H1 (cell line): ENCODE measurements around the gene PTTG1IP. TPM values are rescaled to one million over a fixed set of nuclear protein-coding genes. Genes with fewer than 3 reads are reported as not detected.
A peak's percentile ranks its signal among the peaks of the same experiment; 100 is the strongest.

Experiments used
- CTCF ChIA-PET: fragments of 300-600 bp; sonication (Branson Sonifier 250); formaldehyde crosslinking; loops from one replicate; lab custom pipeline; 2021; ENCODE audit not compliant: partially characterized antibody; lab: Charles Lee
- POLR2A ChIA-PET: fragments of 300-600 bp; sonication (Branson Sonifier 250); formaldehyde crosslinking; loops from one replicate; lab custom pipeline; 2021; ENCODE audit warnings: inconsistent platforms; ENCODE audit not compliant: partially characterized antibody; lab: Charles Lee
- DNase-seq, 2 experiments: peaks; one replicate each; pipeline versions ENCODE4 v3.0.0 to v3.0.0-alpha.2; 2010 to 2022; ENCODE audit warnings: low spot score in 2 of 2, low read depth in 1 of 2, mixed read lengths in 1 of 2
- FAIRE-seq: peaks from 2 replicates; lab custom pipeline; 2011; peaks lifted over from hg19 to GRCh38; lab: Jason Lieb, UNC
- H2AFZ ChIP-seq: 2 replicates; pipeline ENCODE4 v1.8.1; 2012; ENCODE audit warnings: low read length, inconsistent platforms
- H2AK5ac ChIP-seq: 2 replicates; pipeline ENCODE4 v1.6.1; 2013; ENCODE audit warnings: low read depth, low read length
- H2BK120ac ChIP-seq: replicated peaks from 2 replicates; pipeline ENCODE3; 2013; ENCODE audit warnings: low read depth, low read length, inconsistent platforms
- H2BK12ac ChIP-seq: 2 replicates; pipeline ENCODE4 v1.6.1; 2013; ENCODE audit warnings: low read depth, low read length
- H2BK15ac ChIP-seq: 2 replicates; pipeline ENCODE4 v1.6.1; 2013; ENCODE audit warnings: low read length
- H2BK20ac ChIP-seq: 2 replicates; pipeline ENCODE4 v1.6.1; 2013; ENCODE audit warnings: low read length
- H2BK5ac ChIP-seq: 2 replicates; pipeline ENCODE4 v1.6.1; 2013; ENCODE audit warnings: low read depth, low read length
- H3K14ac ChIP-seq: 2 replicates; pipeline ENCODE4 v1.6.1; 2013; ENCODE audit warnings: inconsistent platforms; ENCODE audit not compliant: insufficient read length
- H3K18ac ChIP-seq: 2 replicates; pipeline ENCODE4 v1.6.1; 2013; ENCODE audit warnings: low read length; ENCODE audit errors: extremely low read depth
- H3K23ac ChIP-seq: 2 replicates; pipeline ENCODE4 v1.6.1; 2013; ENCODE audit warnings: inconsistent platforms; ENCODE audit not compliant: insufficient read length
- H3K23me2 ChIP-seq: 2 replicates; pipeline ENCODE4 v1.6.1; 2013; ENCODE audit warnings: low read depth, low read length
- H3K27ac ChIP-seq: 2 replicates; pipeline ENCODE4 v1.6.1; 2011; ENCODE audit warnings: low read depth, low read length, inconsistent platforms
- H3K27me3 ChIP-seq, 4 experiments: replicated peaks in 1 of 4; 1 replicate in 1 of 4; 2 replicates in 3 of 4; pipeline versions ENCODE4 v1.6.1 to v1.8.1; 2011 to 2013; ENCODE audit warnings: low read length in 3 of 4, mild to moderate bottlenecking in 3 of 4, inconsistent platforms in 2 of 4, mixed read lengths in 2 of 4, moderate library complexity in 1 of 4; ENCODE audit not compliant: control insufficient read depth in 3 of 4, insufficient read depth in 3 of 4; ENCODE audit errors: extremely low read depth in 1 of 4
- H3K36me3 ChIP-seq, 4 experiments: 2 replicates each; pipeline versions ENCODE4 v1.6.1 to v1.8.1; 2011 to 2013; ENCODE audit warnings: mild to moderate bottlenecking in 4 of 4, low read length in 3 of 4, moderate library complexity in 2 of 4, control low read depth in 1 of 4, inconsistent platforms in 1 of 4; ENCODE audit not compliant: insufficient read depth in 4 of 4, control insufficient read depth in 2 of 4
- H3K4ac ChIP-seq: replicated peaks from 2 replicates; pipeline ENCODE3; 2013; ENCODE audit warnings: low read length, low read depth, mixed read lengths, inconsistent platforms; ENCODE audit not compliant: insufficient read length
- H3K4me1 ChIP-seq, 4 experiments: replicated peaks in 1 of 4; 1 replicate in 1 of 4; 2 replicates in 3 of 4; pipeline versions ENCODE4 v1.6.1 to v1.8.1; 2011 to 2013; ENCODE audit warnings: low read length in 3 of 4, inconsistent platforms in 2 of 4, mixed read lengths in 1 of 4; ENCODE audit not compliant: insufficient read depth in 4 of 4, control insufficient read depth in 3 of 4
- H3K4me2 ChIP-seq, 2 experiments: 2 replicates each; pipeline versions ENCODE4 v1.6.1 to v1.8.1; 2011 to 2013; ENCODE audit warnings: low read depth in 2 of 2, low read length in 2 of 2, control low read depth in 1 of 2, inconsistent platforms in 1 of 2, mild to moderate bottlenecking in 1 of 2; ENCODE audit not compliant: insufficient read depth in 1 of 2
- H3K4me3 ChIP-seq, 4 experiments: fragments of 200-600, 300-600 bp in 1 of 4; sonication (generic), shearing (Covaris generic), sonication (Bioruptor Twin) in 1 of 4; 2 replicates each; pipeline versions ENCODE4 v1.5.1 to v1.8.1; 2011 to 2016; ENCODE audit warnings: low read length in 4 of 4, low read depth in 3 of 4, control low read depth in 2 of 4, inconsistent platforms in 2 of 4, mild to moderate bottlenecking in 2 of 4, mixed read lengths in 1 of 4, moderate library complexity in 1 of 4; ENCODE audit not compliant: insufficient read depth in 2 of 4; ENCODE audit errors: extremely low read depth in 1 of 4
- H3K56ac ChIP-seq: replicated peaks from 2 replicates; pipeline ENCODE3; 2013; ENCODE audit warnings: low read depth, mild to moderate bottlenecking, mixed read lengths, low read length, inconsistent platforms; ENCODE audit not compliant: insufficient read length
- H3K79me1 ChIP-seq: 2 replicates; pipeline ENCODE4 v1.6.1; 2013; ENCODE audit warnings: low read depth, low read length, control low read depth
- H3K79me2 ChIP-seq, 2 experiments: 2 replicates each; pipeline versions ENCODE4 v1.6.1 to v1.8.1; 2012 to 2013; ENCODE audit warnings: low read length in 2 of 2, mild to moderate bottlenecking in 2 of 2, inconsistent platforms in 1 of 2; ENCODE audit not compliant: insufficient read depth in 2 of 2, control insufficient read depth in 1 of 2
- H3K9ac ChIP-seq, 4 experiments: replicated peaks in 1 of 4; 1 replicate in 1 of 4; 2 replicates in 3 of 4; pipeline versions ENCODE4 v1.6.1 to v1.8.1; 2011 to 2013; ENCODE audit warnings: low read depth in 3 of 4, low read length in 3 of 4, control low read depth in 2 of 4, mild to moderate bottlenecking in 2 of 4, moderate library complexity in 2 of 4, inconsistent platforms in 1 of 4; ENCODE audit errors: extremely low read depth in 1 of 4
- H3K9me3 ChIP-seq, 2 experiments: 2 replicates each; pipeline versions ENCODE4 v1.6.1 to v1.8.1; 2012 to 2013; ENCODE audit warnings: mild to moderate bottlenecking in 2 of 2, moderate library complexity in 2 of 2, control low read depth in 1 of 2, inconsistent platforms in 1 of 2, low read depth in 1 of 2, low read length in 1 of 2, mixed read lengths in 1 of 2; ENCODE audit not compliant: insufficient read depth in 2 of 2
- H4K20me1 ChIP-seq, 2 experiments: replicated peaks in 1 of 2; 2 replicates each; pipeline versions ENCODE3 to v1.8.1; 2011 to 2013; ENCODE audit warnings: inconsistent platforms in 2 of 2, low read length in 2 of 2, mild to moderate bottlenecking in 1 of 2; ENCODE audit not compliant: insufficient read depth in 2 of 2, control insufficient read depth in 1 of 2
- H4K5ac ChIP-seq: 2 replicates; pipeline ENCODE4 v1.6.1; 2013; ENCODE audit warnings: low read length, low read depth, mixed read lengths, inconsistent platforms; ENCODE audit not compliant: insufficient read length
- H4K8ac ChIP-seq: 2 replicates; pipeline ENCODE4 v1.8.0; 2013; ENCODE audit warnings: mild to moderate bottlenecking, moderate library complexity, low read length, inconsistent platforms; ENCODE audit not compliant: insufficient read depth; ENCODE audit errors: extremely low read depth
- H4K91ac ChIP-seq: replicated peaks from 2 replicates; pipeline ENCODE3; 2013; ENCODE audit warnings: low read length, mixed read lengths, inconsistent platforms; ENCODE audit not compliant: insufficient read length
- ATF2 ChIP-seq: IDR thresholded peaks from 2 replicates; pipeline ENCODE4 v1.6.1; 2012; ENCODE audit warnings: low read length, inconsistent platforms
- CHD1 ChIP-seq: IDR thresholded peaks from 2 replicates; pipeline ENCODE4 v1.6.1; 2012; ENCODE audit warnings: low read depth, low read length, improper control_type of control experiment
- CTCF ChIP-seq, 3 experiments: IDR thresholded peaks; 1 replicate in 2 of 3; 2 replicates in 1 of 3; pipeline versions ENCODE4 v1.5.1 to v1.6.1; 2011; ENCODE audit warnings: low read length in 3 of 3, mild to moderate bottlenecking in 3 of 3, inconsistent platforms in 2 of 3, low read depth in 1 of 3, moderate library complexity in 1 of 3; ENCODE audit not compliant: insufficient read depth in 1 of 3; ENCODE audit errors: control extremely low read depth in 1 of 3
- FOSL1 ChIP-seq: IDR thresholded peaks from 2 replicates; pipeline ENCODE4 v1.6.1; 2011; ENCODE audit warnings: mild to moderate bottlenecking, low read depth, low read length, moderate library complexity; ENCODE audit not compliant: insufficient read depth
- GTF2F1 ChIP-seq: IDR thresholded peaks from 2 replicates; pipeline ENCODE4 v1.6.1; 2012; ENCODE audit warnings: low read depth, low read length, improper control_type of control experiment, borderline replicate concordance
- JUND ChIP-seq: IDR thresholded peaks from 2 replicates; pipeline ENCODE4 v1.6.1; 2011; ENCODE audit warnings: mild to moderate bottlenecking, improper control_type of control experiment, low read length
- KDM4A ChIP-seq: IDR thresholded peaks from one replicate; pipeline ENCODE4 v1.7.1; 2012; ENCODE audit warnings: low read depth, mild to moderate bottlenecking, moderate library complexity, low read length, inconsistent platforms; ENCODE audit not compliant: severe bottlenecking
- SIX5 ChIP-seq: IDR thresholded peaks from 2 replicates; pipeline ENCODE4 v1.6.1; 2011; ENCODE audit warnings: mild to moderate bottlenecking, low read depth, low read length
- TCF12 ChIP-seq: IDR thresholded peaks from 2 replicates; pipeline ENCODE4 v1.6.1; 2011; ENCODE audit warnings: low read depth, mild to moderate bottlenecking, low read length
- WGBS, 2 experiments: shearing (Covaris generic) in 1 of 2; methylation state at CpG; one replicate each; pipeline versions ENCODE4 v1.1.6 to v1.1.7; 2013 to 2015; ENCODE audit warnings: low lambda C conversion rate in 2 of 2, mixed read lengths in 2 of 2, inconsistent platforms in 1 of 2, low coverage in 1 of 2, missing lambda C conversion rate in 1 of 2; ENCODE audit not compliant: insufficient replicate concordance in 2 of 2, insufficient coverage in 1 of 2, insufficient read length in 1 of 2; ENCODE audit errors: extremely low coverage in 1 of 2, missing lambda C conversion rate in 1 of 2; 5-methylcytosine and 5-hydroxymethylcytosine counted together
- polyA plus RNA-seq, 7 experiments: library from polyadenylated mRNA; depleted of rRNA in 3 of 7; stranded (reverse) in 5 of 7; unstranded in 2 of 7; fragments of >200 nt in 5 of 7; fragments of 200-250 nt in 2 of 7; gene quantifications; 1 replicate in 5 of 7; 2 replicates in 1 of 7; 4 replicates in 1 of 7; pipeline versions ENCODE4 v1.2.1 to v1.2.3, GENCODE V29; 2011 to 2013; ENCODE audit warnings: missing spikeins in 2 of 7, mixed read lengths in 2 of 7
- total RNA-seq: library from RNA; stranded (reverse); fragmentation: NEBNext Ultra II Directional; extraction: Animal tissue kit (Norgen Biotek cat#: 25700); gene quantifications from 2 replicates; pipeline ENCODE4 v1.2.1, GENCODE V29; 2021

The PTTG1IP gene
- total and polyA plus RNA-seq, 2 of the 8 experiments (the other 6 are each of a cell fraction or from before 2014, with no cell fraction given) = 90.8 to 130 TPM

DNA sequence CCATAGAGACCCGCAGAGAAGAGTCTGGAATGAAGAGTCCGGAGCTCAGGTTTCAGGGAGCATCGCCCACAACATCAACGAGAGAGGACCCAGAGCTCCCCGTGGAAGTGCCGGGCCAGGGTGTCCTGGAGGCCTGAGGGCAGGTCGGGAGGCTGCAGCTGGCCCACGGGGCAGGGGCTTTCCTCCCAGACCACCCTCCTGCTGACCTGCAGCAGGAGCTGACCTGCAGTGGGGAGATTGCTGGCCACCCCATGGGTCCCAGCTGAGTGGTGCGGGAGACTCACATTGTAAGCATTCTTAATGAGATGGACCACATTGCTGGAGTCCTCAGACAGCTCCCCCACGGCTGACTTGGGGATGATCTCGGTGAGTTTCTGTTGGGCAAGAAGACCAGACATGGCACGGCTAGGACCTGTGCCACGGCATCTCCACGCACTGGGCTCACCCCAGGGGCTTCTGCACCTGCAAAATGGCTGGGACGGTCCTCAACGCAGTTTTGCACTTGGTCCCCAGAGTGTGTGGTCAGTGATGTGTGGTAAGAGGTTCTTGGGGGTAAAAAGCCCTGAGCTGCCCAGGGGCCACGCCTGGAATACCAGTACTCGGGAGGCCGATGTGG lies 21.3 kb upstream of the PTTG1IP start:
- H3K4ac ChIP-seq = no peak overlapping the region
- no peak overlapping the region for H4K8ac ChIP-seq
- H2BK12ac ChIP-seq = no peak overlapping the region
- no peak overlapping the region for H3K18ac ChIP-seq
- H3K27me3 ChIP-seq = no peaks in the 10 kb centered on the region; a peak in 1 of 7 replicates
- H3K23me2 ChIP-seq = no peaks in the 10 kb centered on the region
- no peak overlapping the region for H4K5ac ChIP-seq
- H3K79me2 ChIP-seq = no peaks in the 10 kb centered on the region
- H4K91ac ChIP-seq = no peak overlapping the region
- ChIA-PET POLR2A (interaction anchor here (1.1 kb wide), 1 partner anchor 19 kb away, joined by 3 read pairs; no protein-coding TSS in a partner anchor), CTCF (interaction anchor here (0.6 to 4.8 kb wide), 15 partner anchors 12 to 225 kb away, joined by 3 to 43 read pairs (median 4); no protein-coding TSS in a partner anchor)
- H3K4me1 ChIP-seq = peaks cover 0 to 4% (median 2%) of the 10 kb centered on the region in 4 experiments; a peak in 2 of 7 replicates
- H2BK5ac ChIP-seq = no peak overlapping the region
- H2BK20ac ChIP-seq = no peak overlapping the region
- no peak overlapping the region for H3K4me2 ChIP-seq
- no peaks in the 10 kb centered on the region for H3K36me3 ChIP-seq
- no peak overlapping the region for H2BK120ac ChIP-seq
- H3K56ac ChIP-seq = no peak overlapping the region
- H3K27ac ChIP-seq = no peak overlapping the region
- no peak overlapping the region for H2BK15ac ChIP-seq
- 86% methylated on average over 19 of the region's 19 CpGs; no CpG with 5 or more reads in 1 of the 2 experiments for WGBS, 2 experiments
- no peak for FAIRE-seq
- H2AFZ ChIP-seq = no peak overlapping the region
- H3K9me3 ChIP-seq = no peaks in the 10 kb centered on the region
- no peak for DNase-seq
- peaks cover 0 to 4% of the 10 kb centered on the region in 2 experiments for H4K20me1 ChIP-seq
- H3K23ac ChIP-seq = no peak overlapping the region
- no peak overlapping the region for H3K14ac ChIP-seq
- H3K9ac ChIP-seq = peak overlapping the region in 1 of 4 experiments; percentile 25; a peak in 1 of 7 replicates
- no peak overlapping the region for H2AK5ac ChIP-seq
- H3K79me1 ChIP-seq = no peaks in the 10 kb centered on the region
- H3K4me3 ChIP-seq = no peak overlapping the region
- TF ChIP-seq JUND (no peak), KDM4A (no peak), TCF12 (no peak), SIX5 (no peak), GTF2F1 (no peak), CTCF (IDR thresholded peaks at IDR 0.05; ENCODE audit: control extremely low read depth in 1 of 3, insufficient read depth in 1 of 3, low read depth in 1 of 3, low read length in 3 of 3) (no peak), CHD1 (no peak), FOSL1 (no peak), ATF2 (no peak)
